ENCODE measurements around the gene HS6ST2.

The HS6ST2 gene

GRCh38 chrX:132842460-132843238 is 115.8 kb downstream of the HS6ST2 start:
- no peak for DNase-seq

- DNase-seq, result no peak
Observed at GRCh38 chrX:132837967-132838366, 120.5 kb downstream of the HS6ST2 start.

DNA sequence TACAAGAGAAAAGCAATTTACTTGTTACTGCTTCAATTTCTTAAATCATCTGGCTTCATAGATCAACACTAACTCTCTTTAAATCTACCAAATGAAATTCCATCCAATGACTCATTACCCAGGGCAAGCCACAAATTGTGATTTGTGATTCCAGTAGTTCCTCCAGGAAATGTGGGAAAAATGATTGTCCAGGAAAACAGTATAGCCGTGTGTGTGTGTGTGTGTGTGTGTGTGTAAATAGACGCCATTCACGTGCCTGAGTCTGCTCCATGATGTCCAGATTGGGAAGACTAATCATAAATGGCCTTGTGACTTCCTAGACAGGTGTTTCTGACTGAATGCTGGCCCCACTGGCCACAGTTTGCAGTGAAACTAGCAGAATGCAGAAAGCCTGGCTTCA is 121.3 kb downstream of the HS6ST2 start:
- no peak for DNase-seq

DNA sequence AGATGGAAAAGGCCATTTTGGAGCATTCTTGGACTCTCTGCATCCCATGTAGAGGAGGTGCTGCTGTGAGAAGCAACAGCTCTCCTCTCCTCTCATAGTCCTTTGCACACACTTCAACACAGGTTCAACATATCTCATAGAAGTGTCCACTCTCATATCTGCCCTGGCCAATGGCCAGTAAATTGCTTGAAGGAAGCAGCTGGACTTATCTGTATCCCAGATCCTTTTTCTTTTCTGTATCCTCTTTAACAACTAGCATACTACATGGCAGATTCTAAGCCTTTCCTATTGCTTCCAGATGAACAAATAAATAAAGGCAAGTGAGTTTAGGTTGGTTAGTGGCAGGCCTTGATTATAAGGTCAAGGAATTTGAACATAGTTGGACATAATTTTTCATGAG is 122.0 kb downstream of the HS6ST2 start:
- no peak for DNase-seq

DNA sequence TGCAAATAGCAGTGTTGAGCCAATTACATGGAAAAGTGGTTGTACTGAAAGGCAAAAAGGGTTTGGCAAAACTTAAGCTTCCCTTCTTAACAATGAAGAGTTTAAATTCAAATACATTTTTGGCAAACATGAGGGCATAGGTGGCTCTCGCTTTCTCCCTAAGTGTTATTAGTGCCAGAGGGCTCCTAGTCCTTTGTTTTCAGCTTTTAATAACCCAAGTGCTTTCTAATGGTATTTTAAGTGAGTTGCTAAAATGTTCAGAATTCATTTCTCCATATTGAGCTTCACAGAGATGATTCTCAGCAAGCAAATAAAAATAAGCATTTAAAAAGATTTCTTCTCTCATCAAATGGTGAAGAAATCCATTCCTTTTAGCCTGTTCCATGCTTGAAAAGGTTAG is 123.7 kb downstream of the HS6ST2 start:
- DNase-seq, result no peak

DNA sequence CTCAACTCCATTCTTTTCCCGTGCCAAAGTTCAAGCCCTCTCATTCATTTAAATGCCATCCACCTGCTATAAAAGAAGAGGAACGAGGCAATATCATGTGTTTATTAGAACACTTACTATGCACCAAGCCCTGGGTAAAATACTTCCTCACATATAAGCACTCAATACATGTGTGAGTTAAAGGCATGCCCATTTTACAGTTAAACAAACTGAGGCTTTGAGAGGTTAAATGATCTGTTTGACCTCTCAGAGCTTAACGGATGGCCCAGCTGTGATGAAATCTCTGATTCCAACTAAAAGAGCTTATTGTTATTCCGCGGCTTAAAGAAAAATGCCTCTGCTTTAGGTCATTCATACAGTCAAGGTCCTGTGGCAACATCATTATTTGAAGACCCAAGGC is 124.3 kb downstream of the HS6ST2 start:
- no peak for DNase-seq

DNA sequence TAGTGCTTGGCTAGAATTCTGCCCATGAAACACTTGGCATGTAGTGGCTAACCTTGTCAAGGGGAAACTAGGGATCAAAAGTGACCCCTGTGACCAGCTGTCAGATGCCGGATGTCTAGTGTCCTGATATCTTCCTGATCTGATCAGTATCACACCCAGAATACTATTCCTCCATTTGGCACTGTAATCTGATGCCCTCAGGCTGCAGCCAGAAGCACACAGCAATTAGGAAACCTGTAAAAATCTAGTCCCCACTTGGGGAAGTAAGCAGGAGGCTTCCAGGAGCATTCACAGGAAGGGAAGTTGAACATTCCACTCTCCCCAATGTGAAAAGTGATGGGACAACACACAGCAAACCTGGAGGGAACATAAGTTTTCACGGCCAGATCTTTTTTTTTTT is 125.1 kb downstream of the HS6ST2 start:
- DNase-seq, result no peak

DNA sequence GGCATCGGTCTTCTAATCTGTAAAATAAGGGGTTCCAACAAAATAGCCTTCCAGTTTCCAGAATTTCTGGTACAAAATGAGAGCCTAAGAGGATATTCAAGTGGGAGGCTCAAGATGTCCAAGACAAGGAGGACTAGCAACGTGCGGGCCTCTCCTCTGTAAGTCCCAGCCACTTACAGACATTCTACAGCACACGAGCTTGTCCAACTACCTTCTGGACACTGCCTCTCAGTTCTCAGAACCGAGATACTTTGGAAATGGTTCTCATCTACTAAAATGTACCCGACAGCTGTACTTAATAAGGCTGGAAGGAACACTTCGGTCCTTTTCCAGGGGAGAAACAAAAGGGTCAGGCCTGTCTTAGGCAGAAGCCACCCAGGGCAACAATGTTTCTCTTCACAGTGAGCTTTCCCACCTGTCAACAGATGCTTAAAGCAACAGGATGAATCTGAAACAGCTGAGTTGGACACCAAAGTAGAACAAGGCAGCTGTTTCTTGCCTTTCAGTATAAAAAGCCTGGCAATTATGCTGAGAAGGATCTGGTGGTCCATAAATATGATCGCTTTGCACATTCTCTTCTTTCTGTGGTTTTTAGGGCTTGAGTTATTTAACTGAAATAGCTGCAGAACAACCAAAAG is 127.0 kb downstream of the HS6ST2 start:
- DNase-seq, result no peak

GRCh38 chrX:132822634-132823012 is 135.8 kb downstream of the HS6ST2 start:
- DNase-seq, result no peak

DNA sequence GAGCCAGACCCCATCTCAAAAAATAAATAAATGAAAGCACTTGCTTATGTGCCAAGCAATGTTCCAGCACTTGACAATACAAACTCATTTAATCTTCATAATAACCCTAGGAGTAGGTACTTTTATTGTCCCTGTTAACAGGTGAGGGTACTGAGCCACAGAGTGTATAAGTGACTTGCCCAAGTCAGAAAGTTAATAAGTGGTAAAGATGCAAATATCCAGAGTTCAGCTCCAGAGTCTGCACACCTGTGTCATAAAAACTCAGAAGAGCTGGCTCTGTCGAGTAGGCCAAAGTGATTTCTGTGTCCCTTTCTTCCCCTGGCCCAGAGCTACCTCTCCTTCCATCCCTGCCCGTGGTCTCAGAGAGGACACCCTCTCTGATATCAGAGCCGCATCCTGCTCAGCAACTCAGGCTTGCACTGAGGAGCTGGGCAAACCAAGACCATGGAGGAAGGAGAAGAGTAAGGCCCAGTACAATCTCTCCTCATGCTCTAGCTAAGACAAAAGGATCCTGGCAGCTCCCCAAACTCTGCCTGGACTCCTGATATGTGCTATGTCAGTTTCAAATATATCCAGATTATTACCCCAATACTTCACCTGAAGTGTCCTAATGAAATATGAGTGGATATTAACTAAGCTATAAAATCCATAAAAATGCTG is 136.3 kb downstream of the HS6ST2 start:
- no peak for DNase-seq

DNA sequence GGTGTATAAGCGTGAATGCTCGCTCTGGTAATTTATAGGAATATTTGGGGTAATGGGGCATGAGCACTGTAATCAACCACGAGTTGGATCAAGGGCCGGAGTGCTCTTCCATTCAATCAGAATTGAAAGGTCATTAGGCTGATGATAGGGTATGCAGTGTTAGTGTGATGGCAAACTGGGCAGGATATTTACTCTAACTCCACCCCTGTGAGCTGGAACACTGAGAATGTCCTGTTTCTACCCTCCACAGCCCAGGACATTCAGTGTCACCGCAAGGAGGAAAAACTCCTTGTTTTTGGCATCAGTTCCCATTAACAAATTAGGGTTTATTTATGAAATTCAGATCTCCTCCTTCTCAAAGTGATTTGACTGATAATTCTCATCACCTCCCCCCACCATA is 137.8 kb downstream of the HS6ST2 start:
- no peak for DNase-seq

- no peak for DNase-seq
Observed at GRCh38 chrX:132819711-132820264, 138.6 kb downstream of the HS6ST2 start.

- no peak for DNase-seq
Observed at GRCh38 chrX:132818638-132819037, 139.8 kb downstream of the HS6ST2 start.

GRCh38 chrX:132815643-132816042 is 142.8 kb downstream of the HS6ST2 start:
- no peak for DNase-seq

GRCh38 chrX:132810964-132811712 is 147.3 kb downstream of the HS6ST2 start:
- DNase-seq, result no peak

DNA sequence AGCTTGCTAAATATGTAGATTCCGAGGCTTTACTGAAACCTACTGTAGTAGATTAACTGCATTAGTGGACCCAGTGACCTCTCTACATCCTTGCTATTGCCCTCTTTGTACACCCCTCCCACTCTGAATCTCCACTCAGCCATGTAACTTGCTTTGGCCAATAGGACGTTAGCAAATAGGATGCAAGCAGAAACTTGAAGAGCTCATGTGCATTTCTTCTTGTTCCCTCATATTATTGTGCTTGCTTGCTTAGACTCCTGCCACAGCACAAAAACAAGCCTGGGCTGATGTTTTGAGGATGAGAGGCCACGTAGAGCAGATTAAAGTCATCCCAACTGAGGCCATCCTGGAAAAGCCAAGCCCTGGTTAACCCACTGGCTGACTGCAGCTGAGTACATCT is 147.9 kb downstream of the HS6ST2 start:
- DNase-seq, result no peak

GRCh38 chrX:132809581-132809980 is 148.8 kb downstream of the HS6ST2 start:
- no peak for DNase-seq

GRCh38 chrX:132807411-132808030 is 150.9 kb downstream of the HS6ST2 start:
- no peak for DNase-seq

DNA sequence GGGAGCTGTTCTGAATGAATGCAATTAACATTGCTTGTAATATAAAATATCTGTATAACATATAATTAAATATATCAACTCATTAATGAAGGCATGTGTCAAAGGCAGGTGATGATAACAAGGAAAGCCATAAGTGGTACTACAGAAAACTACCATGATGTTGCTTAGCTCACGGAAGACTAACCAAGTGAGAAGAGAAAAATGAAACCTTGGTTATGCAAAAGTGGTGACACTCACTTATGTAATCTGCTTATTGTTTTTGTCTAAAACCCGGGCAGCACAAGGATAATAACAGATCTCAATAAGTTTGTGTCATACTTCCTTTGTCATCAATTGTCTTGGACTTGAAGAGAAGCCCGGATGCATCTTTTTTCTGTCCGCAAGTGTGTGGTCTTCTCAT is 156.4 kb downstream of the HS6ST2 start:
- no peak for DNase-seq

GRCh38 chrX:132795181-132795580 is 163.2 kb downstream of the HS6ST2 start:
- DNase-seq, result no peak

GRCh38 chrX:132791714-132792113 is 166.7 kb downstream of the HS6ST2 start:
- no peak for DNase-seq

DNA sequence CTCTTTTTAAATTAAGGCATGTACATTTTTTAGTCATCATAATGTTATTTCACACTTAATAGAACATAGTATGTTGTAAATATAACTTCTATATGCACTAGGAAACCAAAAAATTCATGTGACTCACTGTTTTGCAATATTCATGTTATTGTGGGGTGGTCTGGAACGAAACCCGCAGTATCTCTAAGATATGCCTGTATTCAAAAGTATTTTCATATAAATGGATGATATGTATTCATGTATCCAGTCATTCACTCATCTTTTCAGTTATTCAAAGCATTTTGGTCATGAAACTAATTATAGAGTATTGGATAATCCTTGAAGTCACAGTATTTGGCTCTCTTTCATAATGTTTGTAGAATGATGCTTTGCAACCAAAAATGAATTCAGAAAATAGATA is 168.1 kb downstream of the HS6ST2 start:
- no peak for DNase-seq

DNA sequence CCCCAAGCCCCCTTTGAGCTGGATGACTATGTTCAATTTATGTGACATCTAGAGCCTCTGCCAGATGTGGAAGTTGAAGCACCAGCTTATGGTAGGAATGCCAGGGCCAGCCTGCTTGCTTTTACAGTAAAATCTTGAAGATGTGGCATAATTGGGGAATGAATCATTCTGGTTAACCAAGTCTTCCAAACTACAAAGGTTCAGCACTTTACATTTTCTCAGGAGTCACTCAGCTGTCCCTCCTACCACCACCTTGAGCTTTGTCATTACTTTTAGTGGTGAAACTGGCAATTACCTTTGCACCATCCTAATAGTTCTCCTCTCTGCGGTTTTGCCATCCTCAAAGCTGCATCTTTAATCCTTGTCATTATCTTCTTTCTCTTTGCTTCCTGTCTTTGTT is 172.2 kb downstream of the HS6ST2 start:
- no peak for DNase-seq

All from KG1 (cell line).